OCI-LY7 (cell line): ENCODE results near the gene CKMT2. TPM values are rescaled to one million over a fixed set of nuclear protein-coding genes. Genes with fewer than 3 reads are reported as not detected.

ENCODE experiments used
- BruUV-seq: library from RNA; stranded (reverse); fragments of 400-500 nt; replicated peaks from 2 replicates; lab custom pipeline; 2021; lab: Mats Ljungman, UMichigan
- CTCF ChIA-PET: fragments of 300-600 bp; sonication (Branson Sonifier 250); formaldehyde crosslinking; loops from one replicate; lab custom pipeline; 2022; ENCODE audit warnings: antibody characterized with exemption; ENCODE audit not compliant: unreplicated experiment; lab: Charles Lee
- POLR2A ChIA-PET: fragments of 300-600 bp; sonication (Branson Sonifier 250); formaldehyde crosslinking; loops from one replicate; lab custom pipeline; 2022; ENCODE audit warnings: antibody characterized with exemption; lab: Charles Lee
- DNase-seq: peaks from one replicate; pipeline ENCODE4 v3.0.0-alpha.2; 2015; ENCODE audit warnings: low spot score
- H2AFZ ChIP-seq: fragments of 200-600 bp; sonication (generic), shearing (Covaris generic); 2 replicates; pipeline ENCODE4 v1.6.1; 2014; ENCODE audit warnings: mild to moderate bottlenecking, antibody characterized with exemption, low read length, moderate library complexity
- H3K27ac ChIP-seq: fragments of 200-600 bp; sonication (generic); 2 replicates; pipeline ENCODE4 v1.5.1; 2014; ENCODE audit warnings: mixed run types, low read depth, mild to moderate bottlenecking, moderate library complexity, low read length, inconsistent platforms; ENCODE audit not compliant: poor library complexity, severe bottlenecking
- H3K36me3 ChIP-seq: fragments of 200-600 bp; sonication (generic); 2 replicates; pipeline ENCODE4 v1.6.1; 2014; ENCODE audit warnings: mild to moderate bottlenecking, antibody characterized with exemption, low read length, moderate library complexity, mixed read lengths; ENCODE audit not compliant: insufficient read depth
- H3K4me1 ChIP-seq: fragments of 200-600 bp; sonication (generic); 2 replicates; pipeline ENCODE4 v1.5.1; 2014; ENCODE audit warnings: mild to moderate bottlenecking, low read length; ENCODE audit not compliant: insufficient read depth, poor library complexity, severe bottlenecking
- H3K4me2 ChIP-seq: fragments of 200-600 bp; sonication (generic); 2 replicates; pipeline ENCODE4 v1.6.1; 2014; ENCODE audit warnings: mild to moderate bottlenecking, low read length
- H3K4me3 ChIP-seq: fragments of 200-600 bp; sonication (generic); 2 replicates; pipeline ENCODE4 v1.5.1; 2014; ENCODE audit warnings: mild to moderate bottlenecking, low read depth, low read length; ENCODE audit not compliant: poor library complexity, severe bottlenecking
- H3K79me2 ChIP-seq: fragments of 200-600 bp; sonication (generic); 2 replicates; pipeline ENCODE4 v1.6.1; 2016; ENCODE audit warnings: low read depth, mild to moderate bottlenecking, low read length, moderate library complexity, mixed read lengths; ENCODE audit not compliant: insufficient read depth
- H3K9me2 ChIP-seq: fragments of 200-600 bp; sonication (generic); 2 replicates; pipeline ENCODE4 v1.6.1; 2016; ENCODE audit warnings: mild to moderate bottlenecking, low read length, mixed read lengths; ENCODE audit not compliant: insufficient read depth
- H3K9me3 ChIP-seq: fragments of 200-600 bp; sonication (generic); 2 replicates; pipeline ENCODE4 v1.6.1; 2014; ENCODE audit warnings: mild to moderate bottlenecking, mixed run types, low read length, mixed read lengths
- H4K20me1 ChIP-seq: fragments of 200-600 bp; sonication (generic); 2 replicates; pipeline ENCODE4 v1.6.1; 2014; ENCODE audit warnings: mild to moderate bottlenecking, antibody characterized with exemption, low read length, moderate library complexity, mixed read lengths; ENCODE audit not compliant: insufficient read depth
- CTCF ChIP-seq: fragments of 200-600 bp; sonication (generic); conservative IDR thresholded peaks from 2 replicates; pipeline ENCODE4 v1.5.1; 2014; ENCODE audit warnings: mild to moderate bottlenecking, antibody characterized with exemption, low read length, moderate library complexity, mixed read lengths
- EZH2phosphoT487 ChIP-seq: fragments of 200-600 bp; sonication (generic); IDR thresholded peaks from 2 replicates; pipeline ENCODE4 v1.6.1; 2018; ENCODE audit warnings: low read depth, borderline replicate concordance, mild to moderate bottlenecking, mixed run types, antibody characterized with exemption, low read length, moderate library complexity, mixed read lengths
- intact Hi-C: fragments of 100-400 bp; cut with micrococcal nuclease; formaldehyde crosslinking; loops from one replicate; pipeline ENCODE4 v1.10.0; 2022; ENCODE audit not compliant: unreplicated experiment
- total RNA-seq, 2 experiments: library from RNA; depleted of rRNA in 1 of 2; stranded (reverse); fragments of >200 nt in 1 of 2; shearing (Covaris generic) in 1 of 2; gene quantifications; 2 replicates each; pipeline ENCODE4 v1.2.3, GENCODE V29; 2014 to 2022

CKMT2 gene
- total RNA-seq, 2 experiments from 2014 or later = not detected

- TF ChIP-seq CTCF = no peak
- no peak for TF ChIP-seq EZH2phosphoT487
- no peak overlapping the region for H2AFZ ChIP-seq
- H3K4me3 ChIP-seq = no peak overlapping the region
- H3K9me3 ChIP-seq = no peaks in the 10 kb centered on the region
- H3K4me1 ChIP-seq = no peaks in the 10 kb centered on the region
- intact Hi-C loops = no loop called here
- no peak overlapping the region for H3K27ac ChIP-seq
- no peaks in the 10 kb centered on the region for H3K36me3 ChIP-seq
- H3K9me2 ChIP-seq = no peaks in the 10 kb centered on the region
- H3K79me2 ChIP-seq = no peaks in the 10 kb centered on the region
- DNase-seq = no peak
- H4K20me1 ChIP-seq = no peaks in the 10 kb centered on the region
- POLR2A ChIA-PET = interaction anchor here (0.6 kb wide), 1 partner anchor 851 kb away, joined by 3 read pairs; no protein-coding TSS in a partner anchor
- CTCF ChIA-PET = interaction anchor here (0.5 kb wide), 1 partner anchor 339 kb away, joined by 3 read pairs; no protein-coding TSS in a partner anchor
- no peak overlapping the region for H3K4me2 ChIP-seq
- no TSS peak for BruUV-seq
These were observed 2.4 kb downstream of the CKMT2 start for GRCh38 chr5:81235287-81236072.

GRCh38 chr5:81238460-81238859, 5.3 kb downstream of the CKMT2 start:
- ChIA-PET POLR2A (no interaction called here), CTCF (no interaction called here)
- no peak overlapping the region for H2AFZ ChIP-seq
- no peak for DNase-seq
- no peaks in the 10 kb centered on the region for H3K9me2 ChIP-seq
- no peaks in the 10 kb centered on the region for H4K20me1 ChIP-seq
- H3K4me1 ChIP-seq = no peaks in the 10 kb centered on the region
- no peak overlapping the region for H3K4me3 ChIP-seq
- H3K4me2 ChIP-seq = no peak overlapping the region
- no peaks in the 10 kb centered on the region for H3K36me3 ChIP-seq
- no TSS peak for BruUV-seq
- no peak for TF ChIP-seq EZH2phosphoT487
- no peak for TF ChIP-seq CTCF
- no peaks in the 10 kb centered on the region for H3K79me2 ChIP-seq
- no peak overlapping the region for H3K27ac ChIP-seq
- intact Hi-C loops = no loop called here
- no peaks in the 10 kb centered on the region for H3K9me3 ChIP-seq

DNA sequence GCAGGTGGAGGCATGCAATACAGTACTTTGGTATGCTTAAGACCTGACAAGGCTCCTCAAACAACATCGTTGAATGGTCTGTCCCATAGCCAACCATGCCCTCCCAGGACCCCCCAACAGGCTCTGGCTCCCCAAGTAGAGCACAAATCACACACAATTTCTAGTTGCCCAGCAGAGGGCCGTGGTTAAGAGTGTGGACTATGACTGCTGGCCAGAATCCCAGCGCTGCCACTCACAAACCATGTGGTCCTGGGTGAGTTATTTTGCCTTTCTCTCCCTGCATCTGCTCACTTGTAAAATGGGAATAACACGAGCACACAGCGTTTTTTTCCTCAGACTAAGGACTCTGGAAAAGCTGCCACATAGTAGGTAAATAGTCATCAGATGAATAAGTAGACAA, 6.5 kb downstream of the CKMT2 start:
- Histone ChIP-seq H4K20me1 (no peaks in the 10 kb centered on the region), H3K9me2 (no peaks in the 10 kb centered on the region), H3K79me2 (no peaks in the 10 kb centered on the region), H3K9me3 (no peaks in the 10 kb centered on the region), H3K4me3 (no peak overlapping the region), H2AFZ (no peak overlapping the region), H3K36me3 (no peaks in the 10 kb centered on the region), H3K27ac (no peak overlapping the region), H3K4me1 (no peaks in the 10 kb centered on the region), H3K4me2 (no peak overlapping the region)
- ChIA-PET POLR2A (no interaction called here), CTCF (no interaction called here)
- intact Hi-C loops = no loop called here
- DNase-seq = no peak
- BruUV-seq = no TSS peak
- TF ChIP-seq EZH2phosphoT487 (no peak), CTCF (no peak)
